OCI-M1 (cell line): Measurements from ENCODE around the gene CERK.

Experiments
- DNase-seq: peaks from one replicate; lab custom pipeline; 2025; lab: John Stamatoyannopoulos, UW

The CERK gene

GRCh38 chr22:46662226-46662625 is 75.8 kb downstream of the CERK start:
- no peak for DNase-seq

GRCh38 chr22:46661221-46661851 is 76.7 kb downstream of the CERK start:
- no peak for DNase-seq

GRCh38 chr22:46660604-46661201 is 77.3 kb downstream of the CERK start:
- no peak for DNase-seq

- no peak for DNase-seq
Measured at GRCh38 chr22:46659791-46660186, 78.3 kb downstream of the CERK start.

GRCh38 chr22:46659059-46659790 is 78.8 kb downstream of the CERK start:
- no peak for DNase-seq

- no peak for DNase-seq
Measured at GRCh38 chr22:46657996-46658947, 79.8 kb downstream of the CERK start.

- DNase-seq: no peak
Measured at GRCh38 chr22:46657655-46657953, 80.4 kb downstream of the CERK start.

- no peak for DNase-seq
Measured at GRCh38 chr22:46656856-46657654, 81.0 kb downstream of the CERK start.

GRCh38 chr22:46655861-46656608 is 82.0 kb downstream of the CERK start:
- DNase-seq: no peak

- DNase-seq: no peak
Measured at GRCh38 chr22:46654927-46655595, 83.0 kb downstream of the CERK start.

GRCh38 chr22:46654426-46654825 is 83.6 kb downstream of the CERK start:
- no peak for DNase-seq

GRCh38 chr22:46653596-46653995 is 84.5 kb downstream of the CERK start:
- DNase-seq: no peak

GRCh38 chr22:46652847-46653331 is 85.2 kb downstream of the CERK start:
- no peak for DNase-seq

- no peak for DNase-seq
Measured at GRCh38 chr22:46652081-46652846, 85.8 kb downstream of the CERK start.

GRCh38 chr22:46651316-46651715 is 86.7 kb downstream of the CERK start:
- no peak for DNase-seq

- no peak for DNase-seq
Measured at GRCh38 chr22:46650078-46650810, 87.8 kb downstream of the CERK start.

- DNase-seq: peak; percentile 67
Measured at GRCh38 chr22:46649141-46650077, 88.6 kb downstream of the CERK start.
